Tibial nerve (tissue), 4 donors: ENCODE data around the gene ZDHHC8. TPM values are rescaled to one million over a fixed set of nuclear protein-coding genes. Genes with fewer than 3 reads are reported as not detected.

Experiments
- DNase-seq, 2 donors: peaks; one replicate each; pipeline ENCODE4 v3.0.0-alpha.2; 2019; ENCODE audit warnings: low spot score in 2 of 2
- H3K27ac ChIP-seq, 4 donors: fragments of 200-600 bp; sonication (generic) in 3 of 4; one replicate each; pipeline ENCODE4 v1.5.1; 2017 to 2019; ENCODE audit warnings: mild to moderate bottlenecking in 1 of 4
- H3K27me3 ChIP-seq, 2 donors: fragments of 200-600 bp; sonication (generic) in 1 of 2; one replicate each; pipeline versions ENCODE4 v1.5.1 to v1.6.0; 2017 to 2019
- H3K36me3 ChIP-seq, 3 donors: fragments of 200-600 bp; sonication (generic); one replicate each; pipeline ENCODE4 v1.5.1; 2018 to 2019
- H3K4me1 ChIP-seq, 4 donors: fragments of 200-600 bp; sonication (generic) in 3 of 4; one replicate each; pipeline ENCODE4 v1.5.1; 2017 to 2019
- H3K4me3 ChIP-seq, 4 donors: fragments of 200-600 bp; sonication (generic) in 3 of 4; one replicate each; pipeline ENCODE4 v1.5.1; 2017 to 2019; ENCODE audit warnings: mild to moderate bottlenecking in 1 of 4, moderate library complexity in 1 of 4
- H3K9me3 ChIP-seq, 4 donors: fragments of 200-600 bp; sonication (generic) in 3 of 4; one replicate each; pipeline ENCODE4 v1.5.1; 2017 to 2019
- EP300 ChIP-seq, 2 donors: sonication (generic); formaldehyde crosslinking; IDR thresholded peaks; one replicate each; pipeline ENCODE4 v1.6.1; 2017; ENCODE audit warnings: antibody characterized with exemption in 2 of 2, mild to moderate bottlenecking in 1 of 2
- POLR2A ChIP-seq, 2 donors: fragments of 450-650 bp; IDR thresholded peaks; one replicate each; pipeline ENCODE4 v1.6.1; 2017; ENCODE audit warnings: antibody characterized with exemption in 2 of 2, mild to moderate bottlenecking in 2 of 2, moderate library complexity in 2 of 2
- WGBS, 2 donors: methylation state at CpG; one replicate each; pipeline ENCODE4 v1.1.5; 2018; 5-methylcytosine and 5-hydroxymethylcytosine counted together
- total RNA-seq, 4 donors: library from RNA; depleted of rRNA; stranded (reverse); fragments of >200 nt; gene quantifications; one replicate each; pipeline ENCODE4 v1.1.0, GENCODE V29; 2016
- TF ChIP-seq, protein P1 (sequence below), 5 experiments: fragments of 200-600 bp in 3 of 5; fragments of 450-650 bp in 2 of 5; sonication (generic) in 3 of 5; IDR thresholded peaks; one replicate each; pipeline ENCODE4 v1.5.1; 2016 to 2019; ENCODE audit warnings: antibody characterized with exemption in 5 of 5, mild to moderate bottlenecking in 3 of 5, moderate library complexity in 2 of 5

The ZDHHC8 gene
- total RNA-seq, 4 donors from 2014 or later = 40.6 to 53.7 (median 47.4) TPM

GRCh38 chr22:20173772-20174171 lies 42.2 kb downstream of the ZDHHC8 start:
- DNase-seq = no peak
- Histone ChIP-seq H3K4me1 (no peaks in the 10 kb centered on the region), H3K4me3 (no peak overlapping the region), H3K27ac (no peak overlapping the region), H3K9me3 (no peaks in the 10 kb centered on the region), H3K36me3 (no peaks in the 10 kb centered on the region), H3K27me3 (no peaks in the 10 kb centered on the region)
- 74% methylated on average over 10 of the region's 10 CpGs; no CpG with 5 or more reads in 1 of the 2 donors for WGBS, 2 donors
- no peak for TF ChIP-seq EP300 (IDR thresholded peaks at IDR 0.05)
- no peak for TF ChIP-seq POLR2A (IDR thresholded peaks at IDR 0.05)
- TF ChIP-seq, protein P1, sequence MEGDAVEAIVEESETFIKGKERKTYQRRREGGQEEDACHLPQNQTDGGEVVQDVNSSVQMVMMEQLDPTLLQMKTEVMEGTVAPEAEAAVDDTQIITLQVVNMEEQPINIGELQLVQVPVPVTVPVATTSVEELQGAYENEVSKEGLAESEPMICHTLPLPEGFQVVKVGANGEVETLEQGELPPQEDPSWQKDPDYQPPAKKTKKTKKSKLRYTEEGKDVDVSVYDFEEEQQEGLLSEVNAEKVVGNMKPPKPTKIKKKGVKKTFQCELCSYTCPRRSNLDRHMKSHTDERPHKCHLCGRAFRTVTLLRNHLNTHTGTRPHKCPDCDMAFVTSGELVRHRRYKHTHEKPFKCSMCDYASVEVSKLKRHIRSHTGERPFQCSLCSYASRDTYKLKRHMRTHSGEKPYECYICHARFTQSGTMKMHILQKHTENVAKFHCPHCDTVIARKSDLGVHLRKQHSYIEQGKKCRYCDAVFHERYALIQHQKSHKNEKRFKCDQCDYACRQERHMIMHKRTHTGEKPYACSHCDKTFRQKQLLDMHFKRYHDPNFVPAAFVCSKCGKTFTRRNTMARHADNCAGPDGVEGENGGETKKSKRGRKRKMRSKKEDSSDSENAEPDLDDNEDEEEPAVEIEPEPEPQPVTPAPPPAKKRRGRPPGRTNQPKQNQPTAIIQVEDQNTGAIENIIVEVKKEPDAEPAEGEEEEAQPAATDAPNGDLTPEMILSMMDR (IDR thresholded peaks at IDR 0.05) = no peak

DNA sequence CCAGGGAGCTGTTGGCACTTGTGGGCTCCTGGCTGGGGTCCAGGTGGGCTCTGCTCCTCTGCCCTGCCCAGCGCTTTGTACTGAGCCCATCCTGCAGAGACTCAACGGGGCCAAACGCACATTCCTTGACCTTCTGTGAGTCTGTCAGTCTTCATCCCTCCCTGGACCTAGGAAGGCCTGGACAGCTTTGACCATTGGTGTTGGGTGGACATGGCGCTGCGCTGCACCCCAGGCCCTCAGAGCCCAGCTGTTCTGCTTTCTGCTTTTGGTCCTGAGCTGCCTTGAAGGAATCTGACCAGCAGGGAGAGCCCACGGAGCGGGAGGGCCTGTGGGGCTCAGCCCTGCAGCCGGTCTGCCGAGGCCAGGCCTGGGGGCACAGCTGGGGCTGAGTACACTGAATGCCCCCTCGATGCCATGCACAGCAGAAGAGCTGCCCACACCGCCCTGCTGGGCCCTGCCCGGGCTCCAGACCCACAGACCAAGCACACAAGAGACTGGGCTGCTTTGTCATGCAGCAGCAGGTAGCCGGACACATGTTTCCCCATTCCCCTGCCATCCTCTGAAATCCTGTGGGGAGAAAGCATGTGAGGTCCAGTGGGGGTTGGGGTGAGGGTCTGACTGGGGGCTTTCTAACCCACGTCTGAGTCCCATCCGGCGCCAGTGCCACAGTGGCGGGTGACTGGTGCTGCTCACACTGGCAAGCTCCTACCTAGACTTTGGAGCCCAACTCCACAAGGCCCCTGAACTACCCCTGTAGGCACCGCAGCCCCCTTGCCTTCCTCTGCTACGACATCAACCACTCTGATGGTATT lies 43.4 kb downstream of the ZDHHC8 start:
- TF ChIP-seq POLR2A (IDR thresholded peaks at IDR 0.05) (no peak), EP300 (IDR thresholded peaks at IDR 0.05) (no peak)
- TF ChIP-seq, protein P1 (IDR thresholded peaks at IDR 0.05) = no peak
- H3K27me3 ChIP-seq = no peaks in the 10 kb centered on the region
- no peaks in the 10 kb centered on the region for H3K36me3 ChIP-seq
- H3K4me3 ChIP-seq = no peak overlapping the region
- no peaks in the 10 kb centered on the region for H3K4me1 ChIP-seq
- WGBS, 2 donors = 53 to 70% methylated on average over 15 to 16 of the region's 19 CpGs
- H3K27ac ChIP-seq = no peak overlapping the region
- H3K9me3 ChIP-seq = no peaks in the 10 kb centered on the region
- no peak for DNase-seq

DNA sequence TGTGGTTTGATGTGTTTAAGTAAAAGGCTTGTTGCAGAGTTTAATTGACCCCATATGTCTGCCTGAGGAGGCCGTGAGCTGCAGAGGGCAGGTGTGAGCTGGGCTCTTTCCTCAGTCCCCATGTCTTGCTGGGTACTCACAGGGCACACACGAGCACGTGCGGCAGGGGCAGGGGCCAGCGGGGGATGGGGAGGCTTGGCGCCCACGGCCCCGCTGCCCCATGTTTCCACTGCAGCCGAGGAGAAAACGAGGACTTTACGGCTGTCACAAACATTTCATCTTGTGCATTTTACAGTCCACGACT lies 43.9 kb downstream of the ZDHHC8 start:
- no peak overlapping the region for H3K27ac ChIP-seq
- no peak overlapping the region for H3K4me3 ChIP-seq
- WGBS, 2 donors = 53 to 56% methylated on average over 12 of the region's 12 CpGs
- DNase-seq = no peak
- no peak for TF ChIP-seq POLR2A (IDR thresholded peaks at IDR 0.05)
- no peak for TF ChIP-seq EP300 (IDR thresholded peaks at IDR 0.05)
- TF ChIP-seq, protein P1 (IDR thresholded peaks at IDR 0.05) = no peak
- no peaks in the 10 kb centered on the region for H3K27me3 ChIP-seq
- H3K4me1 ChIP-seq = no peaks in the 10 kb centered on the region
- no peaks in the 10 kb centered on the region for H3K9me3 ChIP-seq
- H3K36me3 ChIP-seq = no peaks in the 10 kb centered on the region

- DNase-seq = no peak
- Histone ChIP-seq H3K9me3 (no peaks in the 10 kb centered on the region), H3K4me1 (no peaks in the 10 kb centered on the region), H3K27me3 (no peaks in the 10 kb centered on the region), H3K36me3 (no peaks in the 10 kb centered on the region), H3K4me3 (no peak overlapping the region), H3K27ac (no peak overlapping the region)
- no peak for TF ChIP-seq POLR2A (IDR thresholded peaks at IDR 0.05)
- TF ChIP-seq, protein P1 (IDR thresholded peaks at IDR 0.05) = no peak
- no peak for TF ChIP-seq EP300 (IDR thresholded peaks at IDR 0.05)
- WGBS, 2 donors = 60 to 69% methylated on average over 17 of the region's 17 CpGs
These were observed 44.9 kb downstream of the ZDHHC8 start for GRCh38 chr22:20176421-20177085.

GRCh38 chr22:20177217-20177911 lies 45.8 kb downstream of the ZDHHC8 start:
- H3K9me3 ChIP-seq = no peaks in the 10 kb centered on the region
- TF ChIP-seq EP300 (IDR thresholded peaks at IDR 0.05) = no peak
- TF ChIP-seq, protein P1 (IDR thresholded peaks at IDR 0.05) = no peak
- TF ChIP-seq POLR2A (IDR thresholded peaks at IDR 0.05) = no peak
- no peak for DNase-seq

More at GRCh38 chr22:20177217-20177911, 45.8 kb downstream of the ZDHHC8 start:
- Histone ChIP-seq H3K36me3 (no peaks in the 10 kb centered on the region), H3K4me1 (no peaks in the 10 kb centered on the region), H3K27ac (no peak overlapping the region), H3K4me3 (no peak overlapping the region), H3K27me3 (no peaks in the 10 kb centered on the region)
- 65 to 84% methylated on average over 18 to 20 of the region's 21 CpGs for WGBS, 2 donors
